ENCODE results near the gene LGI1.

- TF ChIP-seq EZH2 (IDR thresholded peaks at IDR 0.05; ENCODE audit: insufficient read depth, poor library complexity, severe bottlenecking): no peak
- no peak for TF ChIP-seq EZH2phosphoT487 (IDR thresholded peaks at IDR 0.05; ENCODE audit: insufficient read depth, low read depth)
Observed at GRCh38 chr10:93790439-93790838, 32.7 kb downstream of the LGI1 start.
